ENCODE data around the gene CCR9.

Gene CCR9

GRCh38 chr3:45907769-45908705, 21.7 kb downstream of the CCR9 start:
- DNase-seq (ENCODE audit: low read depth) = peak; percentile 67

- no peak for DNase-seq (ENCODE audit: low read depth)
Measured at GRCh38 chr3:45908761-45909160, 22.4 kb downstream of the CCR9 start.

GRCh38 chr3:45909542-45909941, 23.2 kb downstream of the CCR9 start:
- DNase-seq (ENCODE audit: low read depth) = no peak

GRCh38 chr3:45910892-45911291, 24.5 kb downstream of the CCR9 start:
- no peak for DNase-seq (ENCODE audit: low read depth)

GRCh38 chr3:45911511-45912226, 25.3 kb downstream of the CCR9 start:
- DNase-seq (ENCODE audit: low read depth) = no peak

GRCh38 chr3:45912435-45912834, 26.1 kb downstream of the CCR9 start:
- DNase-seq (ENCODE audit: low read depth) = no peak

- DNase-seq (ENCODE audit: low read depth) = no peak
Measured at GRCh38 chr3:45914362-45915058, 28.2 kb downstream of the CCR9 start.

GRCh38 chr3:45915059-45915439, 28.7 kb downstream of the CCR9 start:
- DNase-seq (ENCODE audit: low read depth) = no peak

- peak; percentile 40 for DNase-seq (ENCODE audit: low read depth)
Measured at GRCh38 chr3:45915518-45916231, 29.3 kb downstream of the CCR9 start.

- no peak for DNase-seq (ENCODE audit: low read depth)
Measured at GRCh38 chr3:45917146-45917898, 31.0 kb downstream of the CCR9 start.

GRCh38 chr3:45921158-45922038, 35.1 kb downstream of the CCR9 start:
- no peak for DNase-seq (ENCODE audit: low read depth)

- no peak for DNase-seq (ENCODE audit: low read depth)
Measured at GRCh38 chr3:45922039-45922326, 35.6 kb downstream of the CCR9 start.

GRCh38 chr3:45922950-45923590, 36.7 kb downstream of the CCR9 start:
- DNase-seq (ENCODE audit: low read depth) = no peak

GRCh38 chr3:45923755-45924154, 37.4 kb downstream of the CCR9 start:
- DNase-seq (ENCODE audit: low read depth) = no peak

GRCh38 chr3:45927881-45928280, 41.5 kb downstream of the CCR9 start:
- peak; percentile 9 for DNase-seq (ENCODE audit: low read depth)

- DNase-seq (ENCODE audit: low read depth) = no peak
Measured at GRCh38 chr3:45929042-45929679, 42.8 kb downstream of the CCR9 start.

GRCh38 chr3:45931496-45931895, 45.2 kb downstream of the CCR9 start:
- DNase-seq (ENCODE audit: low read depth) = no peak

- no peak for DNase-seq (ENCODE audit: low read depth)
Measured at GRCh38 chr3:45932112-45932511, 45.8 kb downstream of the CCR9 start.

GRCh38 chr3:45933591-45933990, 47.2 kb downstream of the CCR9 start:
- no peak for DNase-seq (ENCODE audit: low read depth)

Data from fibroblast of gingiva (primary cell).